Kidney capillary endothelial cell (primary cell): ENCODE data around the gene ZNF385A.
A peak's percentile ranks its signal among the peaks of the same experiment; 100 is the strongest.
"Not testable (repeated sequence)": the region's sequence is repeated elsewhere in the genome, so short reads cannot be mapped to it uniquely, and the experiment has no call there.

Experiments
- DNase-seq: peaks from one replicate; pipeline ENCODE4 v3.0.0-alpha.2; 2018; ENCODE audit warnings: low spot score

ZNF385A gene

DNA sequence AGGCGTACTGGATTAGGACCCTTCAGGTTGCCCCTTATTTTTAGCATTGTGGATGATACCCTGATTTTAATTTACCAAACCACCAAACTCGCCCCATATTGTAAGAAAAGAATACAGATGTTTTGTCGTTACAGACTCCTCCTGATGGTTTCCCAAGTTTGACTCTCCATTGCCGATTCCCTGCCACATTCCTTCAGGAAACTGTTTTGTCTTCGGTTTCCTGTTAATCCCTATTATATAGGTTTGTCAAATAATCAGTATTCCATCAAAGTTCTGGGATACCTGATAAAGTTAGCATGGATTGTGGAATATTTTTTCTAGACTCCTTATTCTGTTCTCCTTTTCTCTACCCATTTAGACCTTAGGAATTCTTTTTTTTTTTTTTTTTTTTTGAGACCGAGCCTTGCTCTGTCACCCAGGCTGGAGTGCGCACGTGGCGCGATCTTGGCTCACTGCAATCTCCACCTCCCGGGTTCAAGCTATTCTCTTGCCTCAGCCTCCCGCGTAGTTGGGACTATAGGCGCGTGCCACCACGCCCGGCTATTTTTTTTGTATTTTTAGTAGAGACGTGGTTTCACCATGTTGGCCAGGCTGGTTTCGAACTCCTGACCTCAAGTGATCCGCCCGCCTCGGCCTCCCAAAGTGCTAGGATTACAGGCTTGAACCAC is 59.0 kb downstream of the ZNF385A start:
- DNase-seq: not testable (repeated sequence)

DNA sequence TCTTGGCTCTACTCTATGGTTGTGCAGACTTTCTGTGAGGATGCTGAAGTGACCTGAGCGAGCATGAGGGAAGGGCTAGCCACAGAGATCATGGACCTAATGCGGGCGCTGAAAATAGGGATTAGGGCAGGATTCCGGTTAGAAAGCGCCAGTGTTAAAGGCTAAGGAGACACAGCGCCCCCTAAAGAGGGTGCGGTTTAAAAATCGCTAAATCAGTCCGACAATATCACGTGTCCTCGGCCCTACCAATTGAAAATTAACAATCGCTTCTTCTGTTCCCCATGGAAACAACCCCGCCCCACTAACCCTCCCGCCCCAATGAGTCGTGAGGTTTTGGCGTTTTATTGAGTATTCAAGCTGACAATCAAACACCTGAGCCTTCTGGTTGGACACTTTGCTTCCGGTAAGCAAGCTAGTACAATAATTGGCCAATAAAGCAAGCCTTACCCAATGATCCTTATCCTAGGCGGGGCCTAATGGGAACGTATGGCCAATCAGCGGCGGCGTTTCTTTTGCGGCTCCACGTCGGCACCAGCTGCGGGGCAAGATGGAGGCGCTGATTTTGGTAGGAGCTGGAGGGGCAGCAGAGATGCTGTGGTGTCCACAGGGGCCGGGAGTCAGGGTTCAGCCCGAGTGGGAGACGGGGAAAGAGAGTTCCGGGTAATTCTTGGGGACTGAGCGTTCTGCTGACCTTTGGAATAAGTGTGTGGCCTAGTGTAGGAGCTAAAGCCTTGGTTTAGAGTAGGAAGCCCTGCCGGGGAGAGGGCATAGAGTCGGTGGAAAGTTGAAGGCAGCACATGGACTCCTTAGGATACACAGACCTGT is 59.7 kb downstream of the ZNF385A start, which contains the start of gene COPZ1:
Gene COPZ1 (plus strand): TSS at position 515 of the 825 bp plus-strand sequence. CDS start 33 bp downstream, at position 548.
- DNase-seq: peak; percentile 100

DNA sequence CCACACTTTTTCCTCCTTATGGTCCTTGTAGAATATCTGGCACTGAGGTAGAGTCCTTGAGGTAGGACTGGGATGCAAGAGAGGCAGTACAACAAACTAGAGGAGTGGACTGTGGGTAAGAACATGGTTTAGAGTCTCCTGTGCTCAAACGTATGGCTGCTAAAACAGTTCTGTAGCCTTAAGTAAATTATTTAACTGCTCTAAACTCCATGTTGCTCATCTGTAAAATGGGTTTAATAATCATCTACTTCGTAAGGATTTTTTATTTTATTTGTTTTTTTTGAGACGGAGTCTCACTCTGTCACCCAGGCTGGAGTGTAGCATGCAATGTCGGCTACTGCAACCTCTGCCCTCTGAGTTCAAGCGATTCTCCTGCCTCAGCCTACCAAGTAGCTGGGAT is 63.2 kb downstream of the ZNF385A start:
- DNase-seq: no peak
